DOHH2 (cell line): ENCODE data around the gene SPINDOC.
"Not testable (repeated sequence)": the region's sequence is repeated elsewhere in the genome, so short reads cannot be mapped to it uniquely, and the experiment has no call there.

ENCODE experiments used
- H3F3A ChIP-seq: fragments of 200-600 bp; sonication (generic), shearing (Covaris generic); 2 replicates; pipeline ENCODE4 v1.6.0; 2016; ENCODE audit warnings: antibody characterized with exemption, mild to moderate bottlenecking; ENCODE audit not compliant: control insufficient read depth, insufficient read depth
- H3K27ac ChIP-seq: fragments of 200-600 bp; sonication (generic); 2 replicates; pipeline ENCODE4 v1.5.1; 2014; ENCODE audit warnings: low read depth, mild to moderate bottlenecking, low read length, moderate library complexity
- H3K27me3 ChIP-seq: fragments of 200-600 bp; sonication (generic); 2 replicates; pipeline ENCODE4 v1.6.1; 2014; ENCODE audit warnings: mild to moderate bottlenecking, low read length, mixed read lengths; ENCODE audit not compliant: control insufficient read depth
- H3K36me3 ChIP-seq: fragments of 200-600 bp; sonication (generic); 2 replicates; pipeline ENCODE4 v1.6.1; 2014; ENCODE audit warnings: mild to moderate bottlenecking, low read length, moderate library complexity, mixed read lengths; ENCODE audit not compliant: control insufficient read depth
- H3K4me1 ChIP-seq: fragments of 200-600 bp; sonication (generic); 2 replicates; pipeline ENCODE4 v1.6.1; 2014; ENCODE audit warnings: mild to moderate bottlenecking, low read length, mixed read lengths; ENCODE audit not compliant: control insufficient read depth
- H3K4me2 ChIP-seq: fragments of 200-600 bp; sonication (generic); 2 replicates; pipeline ENCODE4 v1.6.0; 2014; ENCODE audit warnings: mild to moderate bottlenecking, low read length, moderate library complexity
- H3K4me3 ChIP-seq: fragments of 200-600 bp; sonication (generic); 2 replicates; pipeline ENCODE4 v1.5.1; 2014; ENCODE audit warnings: mild to moderate bottlenecking, low read length, mixed read lengths
- H3K79me2 ChIP-seq: fragments of 200-600 bp; sonication (generic); 2 replicates; pipeline ENCODE4 v1.6.1; 2014; ENCODE audit warnings: mild to moderate bottlenecking, low read length, mixed read lengths; ENCODE audit not compliant: control insufficient read depth
- H3K9me2 ChIP-seq: fragments of 200-600 bp; sonication (generic); replicated peaks from 2 replicates; pipeline ENCODE4 v1.6.1; 2014; ENCODE audit warnings: mild to moderate bottlenecking, low read length, mixed read lengths; ENCODE audit not compliant: control insufficient read depth
- H3K9me3 ChIP-seq: fragments of 200-600 bp; sonication (generic); 2 replicates; pipeline ENCODE4 v1.6.1; 2014; ENCODE audit warnings: antibody characterized with exemption, low read length, mixed read lengths; ENCODE audit not compliant: control insufficient read depth, insufficient read depth
- H4K20me1 ChIP-seq: fragments of 200-600 bp; sonication (generic); 2 replicates; pipeline ENCODE4 v1.6.0; 2014; ENCODE audit warnings: low read depth, mild to moderate bottlenecking, antibody characterized with exemption, low read length, moderate library complexity; ENCODE audit not compliant: control insufficient read depth, insufficient read depth
- EZH2phosphoT487 ChIP-seq: fragments of 200-600 bp; sonication (generic); IDR thresholded peaks from 2 replicates; pipeline ENCODE4 v1.6.1; 2017; ENCODE audit warnings: borderline replicate concordance, mild to moderate bottlenecking, antibody characterized with exemption, low read length, moderate library complexity, mixed read lengths
- TF ChIP-seq, protein P1 (sequence below): fragments of 200-600 bp; sonication (generic); IDR thresholded peaks from one replicate; pipeline ENCODE4 v1.5.1; 2014; ENCODE audit warnings: antibody characterized with exemption, mild to moderate bottlenecking, low read depth, low read length; ENCODE audit not compliant: poor library complexity, severe bottlenecking

Gene SPINDOC

GRCh38 chr11:63802637-63803414 lies 10.4 kb upstream of the SPINDOC start:
- Histone ChIP-seq H3K27me3 (no peaks in the 10 kb centered on the region), H3K4me1 (peaks cover 7% of the 10 kb centered on the region; the same call in 1 of the 2 replicates), H3K4me3 (no peak overlapping the region), H3K9me2 (no peaks in the 10 kb centered on the region), H3K4me2 (no peak overlapping the region), H3F3A (no peaks in the 10 kb centered on the region), H3K27ac (no peak overlapping the region), H3K79me2 (no peaks in the 10 kb centered on the region), H3K9me3 (no peaks in the 10 kb centered on the region), H3K36me3 (no peaks in the 10 kb centered on the region), H4K20me1 (no peaks in the 10 kb centered on the region)
- TF ChIP-seq, protein P1, sequence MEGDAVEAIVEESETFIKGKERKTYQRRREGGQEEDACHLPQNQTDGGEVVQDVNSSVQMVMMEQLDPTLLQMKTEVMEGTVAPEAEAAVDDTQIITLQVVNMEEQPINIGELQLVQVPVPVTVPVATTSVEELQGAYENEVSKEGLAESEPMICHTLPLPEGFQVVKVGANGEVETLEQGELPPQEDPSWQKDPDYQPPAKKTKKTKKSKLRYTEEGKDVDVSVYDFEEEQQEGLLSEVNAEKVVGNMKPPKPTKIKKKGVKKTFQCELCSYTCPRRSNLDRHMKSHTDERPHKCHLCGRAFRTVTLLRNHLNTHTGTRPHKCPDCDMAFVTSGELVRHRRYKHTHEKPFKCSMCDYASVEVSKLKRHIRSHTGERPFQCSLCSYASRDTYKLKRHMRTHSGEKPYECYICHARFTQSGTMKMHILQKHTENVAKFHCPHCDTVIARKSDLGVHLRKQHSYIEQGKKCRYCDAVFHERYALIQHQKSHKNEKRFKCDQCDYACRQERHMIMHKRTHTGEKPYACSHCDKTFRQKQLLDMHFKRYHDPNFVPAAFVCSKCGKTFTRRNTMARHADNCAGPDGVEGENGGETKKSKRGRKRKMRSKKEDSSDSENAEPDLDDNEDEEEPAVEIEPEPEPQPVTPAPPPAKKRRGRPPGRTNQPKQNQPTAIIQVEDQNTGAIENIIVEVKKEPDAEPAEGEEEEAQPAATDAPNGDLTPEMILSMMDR: no peak
- TF ChIP-seq EZH2phosphoT487: no peak

DNA sequence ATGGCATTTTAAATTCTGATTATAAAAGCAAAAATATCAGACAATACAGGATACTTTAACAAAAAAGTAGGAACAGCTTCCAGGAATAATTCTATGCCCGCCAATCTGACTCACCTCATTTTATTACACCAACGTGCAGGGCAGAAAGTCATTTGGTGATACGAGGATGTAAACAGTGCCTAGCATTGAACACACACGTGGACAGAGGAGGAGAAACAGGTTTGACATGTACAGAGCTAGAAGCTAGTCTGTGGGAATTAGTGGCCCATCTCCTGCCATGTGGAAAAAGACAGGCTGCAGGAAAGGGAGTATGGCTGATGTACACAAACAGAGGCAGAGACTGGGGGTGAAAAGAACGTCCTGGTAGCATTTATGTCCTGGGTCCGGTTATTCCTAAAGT lies 9.0 kb upstream of the SPINDOC start:
- Histone ChIP-seq H3K4me1 (peaks cover 7% of the 10 kb centered on the region; the same call in 1 of the 2 replicates), H3K4me2 (no peak overlapping the region), H3K27ac (no peak overlapping the region), H4K20me1 (no peaks in the 10 kb centered on the region), H3K4me3 (no peak overlapping the region), H3F3A (no peaks in the 10 kb centered on the region), H3K9me2 (no peaks in the 10 kb centered on the region), H3K79me2 (no peaks in the 10 kb centered on the region), H3K9me3 (no peaks in the 10 kb centered on the region), H3K36me3 (no peaks in the 10 kb centered on the region), H3K27me3 (no peaks in the 10 kb centered on the region)
- TF ChIP-seq, protein P1: no peak
- no peak for TF ChIP-seq EZH2phosphoT487

DNA sequence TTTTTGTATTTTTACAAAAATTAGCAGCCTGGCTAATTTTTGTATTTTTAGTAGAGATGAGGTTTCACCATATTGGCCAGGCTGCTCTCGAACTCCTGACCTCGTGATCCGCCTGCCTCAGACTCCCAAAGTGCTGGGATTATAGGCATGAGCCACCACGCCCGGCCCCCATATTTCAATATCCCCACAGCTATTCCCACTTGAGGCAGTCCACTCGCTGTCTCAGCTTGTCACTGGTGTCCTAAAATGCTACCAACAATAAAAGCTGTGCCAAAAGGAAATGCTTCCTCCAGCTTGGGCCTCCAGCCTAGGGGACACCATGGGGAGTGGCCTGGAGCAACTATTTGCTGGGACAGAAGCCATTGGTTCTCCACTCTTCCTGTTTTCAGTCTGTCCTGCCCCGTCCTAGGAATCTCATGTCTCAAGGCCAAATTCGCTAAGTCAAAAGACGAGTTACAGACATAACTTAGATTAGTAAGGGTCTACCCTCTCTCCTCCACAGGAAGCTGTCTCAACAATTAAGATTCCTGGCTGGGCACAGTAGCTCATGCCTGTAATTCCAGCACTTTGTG lies 7.3 kb upstream of the SPINDOC start:
- H3K36me3 ChIP-seq: no peaks in the 10 kb centered on the region
- no peaks in the 10 kb centered on the region for H3K9me3 ChIP-seq
- TF ChIP-seq, protein P1: no peak
- TF ChIP-seq EZH2phosphoT487: no peak
- no peaks in the 10 kb centered on the region for H3K79me2 ChIP-seq
- H3F3A ChIP-seq: peaks cover 2% of the 10 kb centered on the region
- no peak overlapping the region for H3K27ac ChIP-seq
- H3K27me3 ChIP-seq: no peaks in the 10 kb centered on the region
- H3K4me2 ChIP-seq: no peak overlapping the region
- H3K4me1 ChIP-seq: peaks cover 4% of the 10 kb centered on the region; the same call in 1 of the 2 replicates
- H3K9me2 ChIP-seq: no peaks in the 10 kb centered on the region
- H3K4me3 ChIP-seq: no peak overlapping the region
- H4K20me1 ChIP-seq: no peaks in the 10 kb centered on the region

- not testable (repeated sequence) for H3K4me2 ChIP-seq, H3K9me3 ChIP-seq, H3K27ac ChIP-seq, H3K9me2 ChIP-seq, H3K27me3 ChIP-seq, H3K4me3 ChIP-seq, H3F3A ChIP-seq
- peaks cover 18% of the 10 kb centered on the region for H3K4me1 ChIP-seq
- H3K79me2 ChIP-seq: peaks cover 20% of the 10 kb centered on the region
- H3K36me3 ChIP-seq: peaks cover 19% of the 10 kb centered on the region
- peaks cover 13% of the 10 kb centered on the region for H4K20me1 ChIP-seq
Observed at GRCh38 chr11:63810383-63810782, 2.9 kb upstream of the SPINDOC start.
